Raji (cell line): ENCODE measurements around the gene ZFYVE19.

Experiments
- POLR2A ChIP-seq: IDR thresholded peaks from 2 replicates; pipeline ENCODE4 v1.6.1; 2011; ENCODE audit warnings: low read depth, low read length, control low read depth; ENCODE audit not compliant: insufficient read depth

ZFYVE19 gene

DNA sequence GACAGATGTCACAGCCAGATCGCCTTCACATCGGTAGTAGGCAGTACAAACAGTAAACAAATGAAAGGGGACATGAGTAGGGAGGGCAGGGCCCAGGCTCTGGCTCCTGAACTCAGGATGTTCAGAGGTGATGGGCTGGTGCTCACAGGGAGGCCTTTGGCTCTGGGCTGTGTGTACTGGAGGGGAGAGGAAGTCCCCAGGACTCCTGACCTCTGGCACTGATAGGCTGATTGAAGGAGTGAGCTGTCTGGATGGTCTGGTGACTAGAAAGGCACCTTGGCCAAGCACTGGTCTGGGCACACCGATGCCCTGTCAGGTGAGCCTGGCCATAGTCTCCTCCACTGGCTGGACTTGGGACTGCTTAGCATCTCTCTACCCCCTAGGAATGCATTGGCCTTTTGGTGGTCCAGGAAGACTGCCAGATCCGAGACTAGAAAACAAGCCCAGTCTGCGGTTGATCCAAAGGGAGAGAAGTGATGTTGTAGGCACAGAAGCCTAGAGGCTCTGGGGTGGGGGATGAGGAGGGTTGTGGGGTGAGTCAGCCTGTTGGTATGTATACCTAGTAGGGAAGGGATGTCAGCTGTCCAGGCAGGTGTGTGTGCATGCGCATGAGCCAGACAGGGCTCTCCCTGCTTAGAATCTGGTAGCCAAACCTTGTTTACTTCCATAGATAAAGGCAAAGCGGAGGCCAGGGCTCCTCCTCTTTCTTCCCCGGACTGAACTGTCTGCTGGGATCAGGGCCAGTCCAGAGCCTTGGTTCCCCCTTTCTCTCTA, 38.8 kb downstream of the ZFYVE19 start:
- no peak for TF ChIP-seq POLR2A

DNA sequence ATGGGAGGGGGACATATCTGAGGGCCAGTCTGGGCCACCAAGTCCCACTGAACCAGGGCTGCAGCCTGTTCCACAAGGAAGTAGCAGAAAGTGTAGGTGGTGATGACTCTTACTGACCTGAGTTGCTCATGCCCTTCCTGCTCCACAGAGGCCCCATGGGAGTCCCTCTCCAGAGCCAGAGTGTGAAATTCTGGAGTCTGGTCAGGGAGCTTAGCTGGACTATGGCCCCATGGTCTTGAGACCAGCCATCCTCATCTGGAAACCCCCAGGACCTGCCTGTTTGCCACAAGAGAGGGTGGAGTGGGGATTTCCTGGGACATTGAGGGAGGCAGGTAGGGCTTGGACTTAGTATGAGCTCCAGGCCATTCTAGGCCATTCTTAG, 39.9 kb downstream of the ZFYVE19 start:
- TF ChIP-seq POLR2A = no peak

DNA sequence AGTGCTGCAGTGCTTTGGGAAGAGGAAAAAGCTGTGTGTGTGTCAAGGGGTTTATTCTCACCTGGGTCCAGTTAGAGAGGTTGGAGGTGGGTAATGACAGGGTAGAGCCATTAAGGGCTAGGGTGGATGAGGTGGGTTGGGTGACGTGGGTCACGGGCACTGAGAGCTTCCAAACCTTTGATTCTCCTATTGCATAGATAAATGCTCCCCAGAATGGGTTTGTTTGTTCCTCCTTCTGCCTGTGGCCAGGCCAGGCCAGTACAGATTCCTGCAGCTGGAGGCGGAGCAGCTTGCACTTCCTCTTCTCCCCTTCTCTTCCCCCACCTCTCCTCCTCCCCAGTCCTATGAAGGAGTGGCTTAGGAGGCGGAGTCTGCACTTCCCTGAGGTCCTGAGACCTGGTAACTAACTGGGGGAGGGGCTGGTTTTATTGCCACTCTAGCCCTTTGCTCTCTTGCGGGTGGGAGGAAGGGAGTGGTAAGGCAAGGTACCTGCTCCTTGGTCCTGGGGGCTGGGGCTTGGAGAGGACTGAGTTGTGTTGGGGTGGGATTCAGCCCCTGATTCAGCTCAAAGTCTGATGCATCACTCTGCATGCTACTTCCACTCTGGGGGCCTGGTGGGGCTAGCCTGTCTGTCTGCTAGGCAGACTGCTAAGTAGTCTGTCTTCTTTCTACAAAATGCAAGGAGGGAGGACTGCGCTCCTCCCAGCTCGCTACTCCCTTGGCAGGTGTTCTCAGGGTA, 40.5 kb downstream of the ZFYVE19 start:
- peak; percentile 41; the same call in 1 of the 2 replicates for TF ChIP-seq POLR2A

DNA sequence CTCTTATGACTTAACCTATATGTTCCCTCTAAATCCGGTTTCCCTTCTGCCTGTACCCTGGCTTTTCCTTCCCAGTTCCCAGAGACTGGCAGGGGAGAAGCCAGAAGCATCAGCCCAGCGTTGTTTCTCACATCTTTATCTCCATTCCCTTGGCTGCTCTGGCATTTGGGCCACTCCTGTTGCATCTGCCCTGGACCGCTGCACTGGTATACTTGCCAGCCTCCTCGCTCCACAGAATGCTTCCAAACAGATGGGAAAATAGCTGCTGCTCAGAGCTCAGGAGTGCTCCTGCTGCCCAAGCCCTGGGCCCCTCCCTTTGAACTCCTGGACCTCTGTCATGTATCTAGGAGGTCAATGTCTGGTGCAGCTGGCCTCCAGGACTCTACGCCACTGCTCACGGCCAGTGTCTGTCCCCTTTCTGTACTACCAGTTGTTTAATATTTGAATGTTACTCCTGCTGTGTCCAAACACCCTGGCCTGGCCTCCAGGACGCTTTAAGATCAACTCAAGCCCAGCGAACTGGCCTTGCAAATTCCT, 43.8 kb downstream of the ZFYVE19 start:
- no peak for TF ChIP-seq POLR2A

DNA sequence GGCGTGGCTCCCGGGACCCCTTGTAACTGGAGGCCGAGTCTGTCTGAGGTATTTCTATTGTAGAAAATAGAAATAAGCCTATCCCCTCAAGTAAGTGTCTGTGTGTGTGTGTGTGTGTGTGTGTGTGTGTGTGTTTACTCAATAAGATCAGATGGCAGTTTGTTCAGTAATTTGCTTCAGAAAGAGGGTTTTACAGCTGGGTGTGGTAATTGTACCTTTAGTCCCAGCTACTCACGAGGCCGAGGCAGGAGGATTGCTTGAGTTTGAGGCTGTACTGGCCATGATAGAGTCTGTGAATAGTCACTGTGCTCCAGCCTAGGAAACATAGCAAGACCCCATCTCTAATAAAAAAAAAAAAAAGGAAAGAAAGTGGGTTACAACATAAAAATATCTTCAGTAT, 45.6 kb downstream of the ZFYVE19 start:
- TF ChIP-seq POLR2A = no peak

DNA sequence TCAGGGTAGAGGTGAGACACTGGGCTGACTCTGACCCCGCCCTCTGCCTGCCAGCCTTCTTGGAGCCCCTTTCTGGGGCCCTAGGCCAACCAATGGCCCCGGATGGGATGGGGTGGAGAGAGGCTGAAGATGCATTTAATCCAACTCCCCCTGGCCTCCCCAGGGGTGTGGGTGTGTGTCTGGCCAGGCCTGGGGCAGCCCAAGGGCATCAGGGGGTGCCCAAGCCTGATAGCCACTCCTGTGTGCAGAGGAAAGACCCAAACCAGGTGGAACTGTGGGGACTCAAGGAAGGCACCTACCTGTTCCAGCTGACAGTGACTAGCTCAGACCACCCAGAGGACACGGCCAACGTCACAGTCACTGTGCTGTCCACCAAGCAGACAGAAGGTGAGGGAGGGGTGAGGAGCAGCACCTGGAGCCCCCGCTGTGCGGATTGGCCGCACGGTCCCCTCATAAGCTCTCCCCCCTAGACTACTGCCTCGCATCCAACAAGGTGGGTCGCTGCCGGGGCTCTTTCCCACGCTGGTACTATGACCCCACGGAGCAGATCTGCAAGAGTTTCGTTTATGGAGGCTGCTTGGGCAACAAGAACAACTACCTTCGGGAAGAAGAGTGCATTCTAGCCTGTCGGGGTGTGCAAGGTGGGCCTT, 46.5 kb downstream of the ZFYVE19 start:
- no peak for TF ChIP-seq POLR2A

DNA sequence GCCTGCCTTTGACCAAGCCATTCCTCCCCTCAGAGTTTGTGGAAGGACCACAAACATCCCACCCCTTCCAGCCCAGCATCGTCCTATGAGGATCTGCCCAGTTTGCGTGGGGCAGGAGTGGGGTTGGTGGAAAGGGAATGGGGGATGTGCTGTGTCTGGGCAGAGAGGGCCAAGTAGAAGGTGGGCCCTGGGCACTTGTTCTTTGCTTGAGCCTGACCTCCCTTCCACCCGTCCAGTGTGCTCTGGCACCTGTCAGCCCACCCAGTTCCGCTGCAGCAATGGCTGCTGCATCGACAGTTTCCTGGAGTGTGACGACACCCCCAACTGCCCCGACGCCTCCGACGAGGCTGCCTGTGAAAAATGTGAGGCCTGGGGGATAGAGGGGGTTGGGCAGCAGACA, 47.3 kb downstream of the ZFYVE19 start:
- TF ChIP-seq POLR2A = no peak

DNA sequence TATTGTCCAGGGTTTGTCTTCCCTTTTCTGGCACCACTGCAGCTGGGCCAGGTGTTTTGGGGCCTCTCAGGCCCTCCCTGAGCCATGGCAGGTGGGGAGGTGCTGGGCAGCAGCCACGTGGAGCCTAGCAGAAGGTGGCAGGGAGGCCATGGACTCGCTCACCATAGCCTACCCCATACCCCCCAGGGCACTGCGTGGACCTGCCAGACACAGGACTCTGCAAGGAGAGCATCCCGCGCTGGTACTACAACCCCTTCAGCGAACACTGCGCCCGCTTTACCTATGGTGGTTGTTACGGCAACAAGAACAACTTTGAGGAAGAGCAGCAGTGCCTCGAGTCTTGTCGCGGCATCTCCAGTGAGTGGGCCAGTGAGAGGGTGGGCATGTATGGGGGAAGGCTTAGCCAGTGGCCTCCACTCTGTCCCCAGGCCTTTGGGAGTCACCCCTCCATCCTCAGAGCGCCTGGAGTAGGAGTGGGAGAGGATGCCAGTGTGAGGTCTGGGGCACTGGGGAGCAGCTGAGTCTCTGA, 48.9 kb downstream of the ZFYVE19 start:
- no peak for TF ChIP-seq POLR2A

DNA sequence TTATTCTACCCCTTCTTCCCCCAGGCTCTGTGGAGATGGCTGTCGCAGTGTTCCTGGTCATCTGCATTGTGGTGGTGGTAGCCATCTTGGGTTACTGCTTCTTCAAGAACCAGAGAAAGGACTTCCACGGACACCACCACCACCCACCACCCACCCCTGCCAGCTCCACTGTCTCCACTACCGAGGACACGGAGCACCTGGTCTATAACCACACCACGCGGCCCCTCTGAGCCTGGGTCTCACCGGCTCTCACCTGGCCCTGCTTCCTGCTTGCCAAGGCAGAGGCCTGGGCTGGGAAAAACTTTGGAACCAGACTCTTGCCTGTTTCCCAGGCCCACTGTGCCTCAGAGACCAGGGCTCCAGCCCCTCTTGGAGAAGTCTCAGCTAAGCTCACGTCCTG, 49.9 kb downstream of the ZFYVE19 start:
- no peak for TF ChIP-seq POLR2A

DNA sequence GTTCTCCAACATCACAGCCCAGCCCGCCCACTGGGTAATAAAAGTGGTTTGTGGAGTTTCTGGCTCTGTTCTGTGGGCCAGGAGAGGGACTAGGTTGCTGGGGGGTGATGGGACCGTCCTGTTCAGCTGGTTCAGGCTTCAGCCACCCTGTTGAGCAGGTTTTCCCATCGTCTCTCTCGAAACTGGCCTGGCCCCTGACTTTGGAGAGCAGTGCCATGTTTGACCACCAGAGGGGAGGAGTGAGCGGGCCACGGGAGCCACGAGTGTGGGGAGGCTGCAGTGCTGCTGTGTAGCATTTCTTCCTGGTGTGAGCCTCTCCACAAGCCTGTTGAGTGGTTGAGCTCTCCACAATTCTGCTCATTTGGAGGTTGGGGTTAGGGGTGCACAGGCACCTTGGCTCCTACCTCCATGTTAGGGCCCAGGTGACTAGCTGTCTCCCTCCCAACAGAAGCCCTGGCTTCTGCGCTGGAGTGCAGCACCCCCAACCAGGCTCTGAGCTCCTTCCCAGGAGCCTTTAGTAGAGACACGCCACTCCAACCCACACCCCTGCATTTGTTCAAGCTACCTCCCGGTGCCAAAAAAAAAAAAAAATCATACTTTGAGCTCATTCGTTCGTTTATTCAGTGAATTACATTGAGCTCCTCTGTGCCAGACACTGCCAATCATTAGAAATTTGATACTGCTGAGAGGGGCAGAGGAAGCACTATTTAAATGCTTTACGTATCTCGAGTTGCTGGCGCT, 50.9 kb downstream of the ZFYVE19 start:
- TF ChIP-seq POLR2A = peak; percentile 41

DNA sequence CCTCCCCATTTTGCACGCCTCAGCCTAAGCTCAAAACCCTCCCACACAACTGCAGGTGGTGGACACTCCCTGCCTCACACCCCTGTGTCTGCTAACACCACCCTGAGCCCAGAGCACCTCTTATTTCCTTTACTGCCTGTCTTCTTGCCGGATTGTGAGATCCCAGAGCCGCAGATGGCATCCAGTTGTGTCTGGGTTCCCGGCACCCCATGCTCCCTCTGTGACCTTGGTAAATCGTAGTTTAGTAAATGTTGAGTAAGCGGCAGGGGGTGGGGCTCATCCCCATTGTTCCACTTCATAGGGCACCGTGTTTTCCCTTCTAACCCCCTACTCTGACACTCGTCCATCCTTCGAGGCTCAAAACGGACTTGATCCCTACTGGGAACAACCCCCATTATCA, 51.8 kb downstream of the ZFYVE19 start:
- TF ChIP-seq POLR2A = no peak

DNA sequence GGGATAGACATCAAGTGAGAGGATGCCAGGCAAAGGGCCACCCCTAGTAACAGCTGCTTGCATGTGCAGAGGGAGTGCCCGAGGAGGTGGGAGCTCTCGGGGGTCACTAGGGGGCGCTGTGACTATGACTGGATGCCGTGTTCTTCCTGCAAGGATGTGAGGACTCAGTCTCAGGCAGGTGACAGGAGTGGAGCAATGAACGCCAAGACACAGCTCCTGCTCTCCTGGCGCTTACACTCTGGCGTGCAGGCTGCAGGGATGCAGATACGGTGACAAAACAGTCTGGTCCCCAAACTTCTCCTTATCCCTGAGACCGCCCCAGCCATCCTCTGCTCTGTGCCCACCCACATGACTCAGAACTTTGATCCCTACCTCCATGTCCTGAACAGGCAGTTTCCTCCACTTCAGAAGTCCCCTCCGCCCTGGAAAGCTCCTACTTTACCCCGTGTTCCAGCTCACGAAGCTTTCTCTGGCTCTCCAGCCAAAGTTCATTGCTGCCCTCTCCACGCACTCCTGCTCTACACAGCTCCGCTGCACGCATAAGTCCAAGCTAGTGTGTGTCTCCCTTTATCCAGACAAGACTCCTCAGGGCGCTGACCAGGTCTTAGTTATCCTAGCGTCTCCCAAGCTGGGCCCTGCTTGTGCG, 52.4 kb downstream of the ZFYVE19 start:
- no peak for TF ChIP-seq POLR2A

DNA sequence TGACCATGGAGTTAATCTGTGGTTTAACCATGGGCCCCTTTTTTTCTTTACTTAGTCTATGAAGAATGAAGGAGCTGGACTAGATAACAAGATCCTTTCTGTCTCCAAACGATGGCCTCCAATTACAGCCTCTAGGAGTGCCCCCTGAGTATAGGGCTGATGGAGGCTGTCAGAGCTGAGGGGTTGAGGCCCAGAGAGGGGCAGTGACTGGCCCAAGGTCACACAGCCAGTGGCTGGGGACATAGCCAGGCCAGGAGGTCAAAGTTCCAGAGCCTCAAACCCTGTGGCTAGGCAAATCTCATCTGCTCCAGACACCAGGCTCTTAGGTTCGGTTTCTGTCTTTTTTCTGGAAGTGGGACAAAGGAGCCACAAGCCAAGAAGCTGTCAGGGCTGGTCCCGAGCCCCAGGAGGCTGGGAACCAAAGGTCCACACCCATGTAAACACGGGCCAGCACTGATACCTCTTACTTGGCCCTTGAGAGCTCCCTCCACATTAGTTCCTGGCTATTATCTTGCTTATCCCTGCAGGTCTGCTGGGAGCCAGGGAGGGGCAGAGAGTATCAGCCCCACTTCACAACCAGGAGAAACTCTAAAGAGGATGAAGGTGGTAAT, 56.9 kb downstream of the ZFYVE19 start:
- TF ChIP-seq POLR2A = no peak
